ENCODE data around the gene SLC2A6. TPM values are rescaled to one million over a fixed set of nuclear protein-coding genes. Genes with fewer than 3 reads are reported as not detected.

The SLC2A6 gene
- total and polyA plus RNA-seq, 7 donors = 1.2 to 2.7 (median 1.8) TPM

GRCh38 chr9:133523106-133523505 lies 44.2 kb upstream of the SLC2A6 start:
- no peaks in the 10 kb centered on the region for H3K9me3 ChIP-seq
- no peak overlapping the region for H3K27ac ChIP-seq
- peaks cover 4% of the 10 kb centered on the region for H3K4me1 ChIP-seq
- WGBS, 3 donors = 92 to 95% (median 92%) methylated on average over 8 of the region's 8 CpGs
- no peaks in the 10 kb centered on the region for H3K36me3 ChIP-seq (ENCODE audit: insufficient read depth in 1 of 2, low read depth in 1 of 2)
- H3K27me3 ChIP-seq (ENCODE audit: insufficient read depth in 3 of 3, low read length in 2 of 3) = peaks cover 0 to 23% (median 9%) of the 10 kb centered on the region in 3 donors
- peak in 1 of 2 donors; percentile 28 for DNase-seq
- H3K4me3 ChIP-seq = no peak overlapping the region
- TF ChIP-seq CTCF (IDR thresholded peaks at IDR 0.05) = no peak
- ATAC-seq = no peak
- intact Hi-C loops (cut with DNase I) = no loop called here

- Histone ChIP-seq H3K4me1 (no peaks in the 10 kb centered on the region), H3K36me3 (ENCODE audit: insufficient read depth in 1 of 2, low read depth in 1 of 2) (no peaks in the 10 kb centered on the region), H3K27me3 (ENCODE audit: insufficient read depth in 3 of 3, low read length in 2 of 3) (peaks cover 0 to 15% (median 2%) of the 10 kb centered on the region in 3 donors), H3K9me3 (no peaks in the 10 kb centered on the region), H3K4me3 (no peak overlapping the region), H3K27ac (no peak overlapping the region)
- peak in 3 of 4 donors; percentile 41 to 58 (median 52) for ATAC-seq
- peak in 1 of 2 donors; percentile 47 for DNase-seq
- intact Hi-C loops (cut with DNase I) = no loop called here
- no peak for TF ChIP-seq CTCF (IDR thresholded peaks at IDR 0.05)
- 69 to 83% (median 74%) methylated on average over 14 of the region's 14 CpGs for WGBS, 3 donors
Observed at GRCh38 chr9:133522073-133522910, 43.4 kb upstream of the SLC2A6 start.

- no peaks in the 10 kb centered on the region for H3K9me3 ChIP-seq
- H3K27me3 ChIP-seq (ENCODE audit: insufficient read depth in 3 of 3, low read length in 2 of 3) = peaks cover 0 to 6% (median 0%) of the 10 kb centered on the region in 3 donors
- WGBS, 3 donors = 86 to 92% (median 92%) methylated on average over 21 of the region's 21 CpGs
- no peak for TF ChIP-seq CTCF (IDR thresholded peaks at IDR 0.05)
- no peak overlapping the region for H3K27ac ChIP-seq
- ATAC-seq (no peak), DNase-seq (peak in 1 of 2 donors; percentile 19)
- no peaks in the 10 kb centered on the region for H3K36me3 ChIP-seq (ENCODE audit: insufficient read depth in 1 of 2, low read depth in 1 of 2)
- H3K4me3 ChIP-seq = no peak overlapping the region
- H3K4me1 ChIP-seq = no peaks in the 10 kb centered on the region
- intact Hi-C loops (cut with DNase I) = no loop called here
Observed at GRCh38 chr9:133521122-133522072, 42.5 kb upstream of the SLC2A6 start.

- no peak overlapping the region for H3K4me3 ChIP-seq
- H3K27me3 ChIP-seq (ENCODE audit: insufficient read depth in 3 of 3, low read length in 2 of 3) = peaks cover 0 to 6% (median 0%) of the 10 kb centered on the region in 3 donors
- H3K9me3 ChIP-seq = no peaks in the 10 kb centered on the region
- 86 to 90% (median 89%) methylated on average over 24 of the region's 24 CpGs for WGBS, 3 donors
- TF ChIP-seq CTCF (IDR thresholded peaks at IDR 0.05) = no peak
- H3K27ac ChIP-seq = no peak overlapping the region
- ATAC-seq = no peak
- no peaks in the 10 kb centered on the region for H3K4me1 ChIP-seq
- no peaks in the 10 kb centered on the region for H3K36me3 ChIP-seq (ENCODE audit: insufficient read depth in 1 of 2, low read depth in 1 of 2)
- peak in 1 of 2 donors; percentile 39 for DNase-seq
- intact Hi-C loops (cut with DNase I) = no loop called here
Observed at GRCh38 chr9:133520121-133520835, 41.4 kb upstream of the SLC2A6 start.

Measured in psoas muscle (tissue), 8 donors.